Suppressor macrophage treated with lipopolysaccharide for 4 hours (primary cell): ENCODE data around the gene CCDC17.

Source experiments
- DNase-seq: peaks from one replicate; pipeline ENCODE4 v3.0.0-alpha.2; 2020

The CCDC17 gene

GRCh38 chr1:45623972-45624371, at the start of gene CCDC17:
Gene CCDC17, minus strand, starts transcription at chr1:45624054. Its CDS starts 145 bp downstream, at chr1:45623909.
- no peak for DNase-seq

- no peak for DNase-seq
Observed at GRCh38 chr1:45669859-45670655, 46.2 kb upstream of the CCDC17 start.

GRCh38 chr1:45669379-45669778, 45.5 kb upstream of the CCDC17 start:
- no peak for DNase-seq

DNA sequence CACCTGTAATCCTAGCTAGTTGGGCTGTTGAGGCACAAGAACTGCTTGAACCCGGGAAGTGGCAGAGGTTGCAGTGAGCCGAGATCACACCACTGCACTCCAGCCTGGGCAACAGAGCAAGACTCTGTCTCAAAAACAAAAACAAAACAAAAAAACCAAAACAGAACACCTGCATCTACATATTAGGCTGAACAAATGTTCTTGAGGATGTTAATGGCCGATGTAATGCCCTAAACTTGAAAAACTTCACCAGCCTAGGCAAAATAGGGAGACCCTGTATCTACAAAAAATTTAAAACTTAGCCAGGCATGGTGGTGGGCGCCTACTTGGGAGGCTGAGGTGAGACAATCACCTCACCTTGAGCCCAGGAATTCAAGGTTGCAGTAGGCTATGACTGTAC, 44.7 kb upstream of the CCDC17 start:
- no peak for DNase-seq

GRCh38 chr1:45667321-45668111, 43.7 kb upstream of the CCDC17 start:
- no peak for DNase-seq

DNA sequence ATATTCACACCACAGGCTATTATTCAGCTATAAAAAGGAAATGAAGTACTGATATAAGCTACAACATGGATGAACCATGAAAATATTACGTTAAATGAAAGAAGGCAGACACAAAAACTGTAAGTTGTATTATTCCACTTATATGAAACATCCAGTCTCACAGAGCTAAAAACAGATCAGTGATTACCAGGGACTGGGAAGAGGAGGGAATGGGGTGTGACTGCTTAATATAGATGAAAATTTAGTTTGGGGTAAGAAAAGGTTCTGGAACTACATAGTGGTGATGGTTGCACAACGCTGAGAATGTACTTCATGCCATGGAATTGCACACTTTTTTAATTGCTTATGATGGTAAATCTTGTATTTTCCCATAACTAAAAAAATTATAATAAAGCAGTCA, 43.0 kb upstream of the CCDC17 start:
- DNase-seq: no peak

DNA sequence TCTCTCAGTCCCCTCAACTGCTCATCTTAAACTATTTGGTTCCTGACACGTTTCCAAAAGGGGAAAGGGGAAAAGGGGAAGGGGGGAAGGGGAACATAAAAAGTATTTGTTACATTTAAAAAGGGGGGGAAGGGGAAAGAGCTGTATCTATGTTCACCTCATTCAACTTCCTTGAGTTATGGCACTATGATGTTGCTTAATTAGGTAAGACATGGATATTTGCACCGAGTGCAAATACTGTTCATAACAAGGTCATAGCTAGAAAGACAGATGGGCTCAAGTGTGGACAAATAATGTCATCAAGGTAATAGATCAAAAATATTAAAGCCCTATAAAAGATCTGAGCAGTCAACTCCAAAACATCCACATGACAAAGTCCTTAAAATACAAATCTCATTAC, 36.5 kb upstream of the CCDC17 start:
- DNase-seq: no peak

DNA sequence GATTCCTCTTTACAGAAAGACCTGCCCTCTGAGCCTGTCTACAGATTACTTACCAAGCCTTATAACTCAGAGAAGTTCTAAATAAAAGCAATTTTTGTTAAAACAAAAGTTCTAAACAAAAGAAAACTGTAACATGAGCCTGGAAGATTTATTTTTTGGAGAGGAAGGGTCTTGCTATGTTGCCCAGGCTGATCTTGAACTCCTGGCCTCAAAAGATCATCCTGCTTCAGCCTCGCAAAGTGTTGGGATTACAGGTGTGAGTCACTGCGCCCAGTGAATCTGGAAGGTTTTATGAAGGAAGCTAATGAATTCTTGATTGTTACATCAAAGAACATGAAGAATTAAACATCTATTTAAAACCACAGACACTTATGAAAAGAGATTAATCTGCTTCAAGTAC, 35.4 kb upstream of the CCDC17 start:
- DNase-seq: no peak

DNA sequence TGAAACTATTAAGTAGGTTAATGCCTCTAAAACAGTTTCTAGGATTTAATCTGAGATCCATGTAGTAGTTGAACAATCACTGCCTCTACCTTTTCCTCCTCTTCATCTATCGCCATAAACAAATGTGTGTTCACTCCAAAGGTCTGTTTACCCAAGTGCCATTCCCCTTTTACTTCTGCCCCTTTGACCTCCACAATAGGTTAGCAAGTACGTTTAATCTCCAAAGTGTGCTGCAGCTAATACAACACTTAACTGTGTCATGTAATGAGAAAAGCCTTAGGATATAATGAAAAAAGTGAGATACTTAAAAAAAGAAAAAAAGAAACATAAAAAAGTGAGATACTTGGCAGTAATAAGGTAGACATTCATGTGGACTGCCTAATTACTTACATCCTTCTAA, 34.3 kb upstream of the CCDC17 start:
- DNase-seq: no peak

DNA sequence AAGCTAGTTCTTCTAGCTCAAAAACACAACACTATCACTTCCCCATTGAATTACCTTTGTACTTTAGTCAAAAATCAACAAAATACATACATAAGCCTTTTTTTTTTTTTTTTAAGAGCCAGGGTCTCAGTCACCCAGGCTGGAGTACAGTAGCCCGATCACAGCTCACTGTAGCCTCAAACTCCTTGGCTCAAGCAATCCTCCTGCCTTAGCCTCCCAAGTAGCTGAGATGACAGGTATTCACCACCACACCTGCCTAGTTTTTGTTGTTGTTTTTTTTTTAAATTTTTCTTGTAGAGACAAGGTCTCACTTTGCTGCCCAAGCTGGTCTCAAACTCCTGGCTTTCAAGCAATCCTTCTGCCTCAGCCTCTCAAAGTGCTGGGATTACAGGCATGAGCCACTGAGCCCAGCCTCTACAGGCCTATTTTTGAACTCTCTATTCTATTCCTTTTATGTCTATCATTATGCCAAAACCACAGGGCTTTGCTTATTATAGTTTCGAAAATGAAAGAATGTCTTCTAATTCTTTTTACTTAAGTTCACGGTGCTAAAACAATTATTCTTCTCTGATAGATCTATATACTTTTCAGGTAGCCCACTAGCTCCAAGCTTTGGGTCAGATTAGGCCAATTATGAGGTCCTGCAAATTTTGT, 32.8 kb upstream of the CCDC17 start:
- DNase-seq: no peak

DNA sequence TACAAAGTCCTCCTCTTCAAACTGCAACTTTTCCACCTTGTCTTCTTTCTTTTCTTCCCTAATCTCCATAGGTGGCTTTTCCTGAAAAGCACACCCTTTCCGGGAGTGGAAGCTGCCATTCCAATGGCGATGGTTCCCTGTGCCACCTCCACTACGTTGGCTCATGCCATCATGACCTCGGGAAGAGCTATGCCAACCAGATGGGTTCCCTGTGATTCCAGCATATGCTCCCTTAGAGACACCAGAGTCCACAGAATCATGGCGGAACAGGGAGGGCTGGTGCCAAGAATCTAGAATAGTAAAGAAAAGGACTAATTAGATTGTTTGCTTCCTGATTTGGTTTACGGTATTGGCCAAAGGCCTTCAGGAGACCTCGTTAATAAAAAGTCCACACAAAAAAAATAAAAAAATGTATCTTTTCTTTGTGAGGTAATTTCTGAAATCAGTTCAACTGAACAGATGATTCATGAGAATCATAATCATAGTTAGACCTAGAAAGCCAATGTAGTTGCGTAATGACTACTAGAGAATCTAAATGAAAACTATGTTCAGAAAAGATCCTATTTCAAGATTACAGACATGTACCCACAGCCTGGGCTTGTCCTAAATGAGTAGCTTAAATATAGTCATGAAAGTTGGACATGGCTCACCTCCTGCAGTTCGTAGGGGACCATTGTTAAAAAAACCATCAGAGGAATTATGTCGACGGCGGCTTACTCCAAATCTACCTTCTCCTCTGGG, 30.9 kb upstream of the CCDC17 start:
- no peak for DNase-seq

GRCh38 chr1:45647248-45648021, 23.6 kb upstream of the CCDC17 start:
- peak; percentile 81 for DNase-seq

DNA sequence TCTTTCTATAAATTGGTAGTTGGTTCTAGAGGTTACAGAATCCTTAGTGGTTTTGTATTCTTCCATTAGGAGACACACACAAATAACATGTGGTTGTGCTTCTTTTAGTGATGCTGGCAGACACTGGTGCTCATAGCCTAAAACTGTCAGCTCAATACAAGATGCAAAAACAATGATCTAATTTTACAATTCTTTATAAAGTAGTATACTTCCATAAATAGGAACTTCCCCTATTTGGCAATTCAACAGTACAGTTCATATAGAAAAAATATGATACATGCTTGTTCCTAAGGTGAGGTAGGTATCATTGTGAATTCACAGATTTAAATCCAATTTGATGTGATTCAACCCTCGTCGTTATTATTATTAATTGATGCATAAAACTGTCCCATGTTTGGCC, 20.8 kb upstream of the CCDC17 start:
- peak; percentile 5 for DNase-seq

- DNase-seq: no peak
Observed at GRCh38 chr1:45643978-45644377, 20.1 kb upstream of the CCDC17 start.

DNA sequence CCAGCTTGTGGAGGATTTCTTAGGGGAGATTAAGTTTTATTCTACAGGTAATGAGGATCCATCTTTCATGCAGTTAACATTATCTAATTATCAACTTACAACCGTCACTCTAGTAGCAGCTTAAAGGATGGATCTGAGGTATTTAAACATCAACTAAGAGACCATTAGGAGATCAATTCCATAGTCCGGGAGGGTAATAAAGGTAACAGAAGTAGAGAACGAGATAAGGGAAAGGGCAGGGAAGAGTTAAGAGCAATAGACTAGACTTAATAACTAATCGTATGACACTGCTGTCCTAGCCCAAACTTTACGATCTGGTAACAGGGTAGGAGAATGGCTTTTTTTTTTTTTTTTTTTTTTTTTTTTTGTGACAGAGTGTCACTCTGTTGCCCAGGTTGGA, 19.5 kb upstream of the CCDC17 start:
- DNase-seq: no peak

DNA sequence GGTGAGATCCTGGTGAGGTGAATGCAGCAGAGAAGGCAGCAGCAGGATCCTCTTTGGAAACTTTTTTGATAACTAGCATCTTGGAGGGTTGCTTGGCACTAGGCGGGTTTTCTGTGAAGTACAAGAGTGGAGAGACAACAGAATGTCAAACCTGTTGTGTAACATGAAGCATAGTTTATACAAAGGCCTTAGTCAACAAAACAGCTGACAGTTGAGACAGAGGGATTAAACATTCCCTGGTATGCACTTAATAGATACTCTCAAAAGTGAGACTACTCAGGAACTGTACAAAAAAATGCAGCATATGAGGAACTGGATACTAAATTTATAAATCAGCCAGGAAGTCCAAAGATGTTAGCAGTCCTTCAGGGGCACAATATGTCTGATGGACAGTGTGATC, 16.4 kb upstream of the CCDC17 start:
- no peak for DNase-seq

- no peak for DNase-seq
Observed at GRCh38 chr1:45635211-45635610, 11.4 kb upstream of the CCDC17 start.

GRCh38 chr1:45630429-45630828, 6.6 kb upstream of the CCDC17 start:
- no peak for DNase-seq

- DNase-seq: no peak
Observed at GRCh38 chr1:45629035-45629434, 5.2 kb upstream of the CCDC17 start.

GRCh38 chr1:45622524-45623394, 1.1 kb downstream of the CCDC17 start:
- no peak for DNase-seq

DNA sequence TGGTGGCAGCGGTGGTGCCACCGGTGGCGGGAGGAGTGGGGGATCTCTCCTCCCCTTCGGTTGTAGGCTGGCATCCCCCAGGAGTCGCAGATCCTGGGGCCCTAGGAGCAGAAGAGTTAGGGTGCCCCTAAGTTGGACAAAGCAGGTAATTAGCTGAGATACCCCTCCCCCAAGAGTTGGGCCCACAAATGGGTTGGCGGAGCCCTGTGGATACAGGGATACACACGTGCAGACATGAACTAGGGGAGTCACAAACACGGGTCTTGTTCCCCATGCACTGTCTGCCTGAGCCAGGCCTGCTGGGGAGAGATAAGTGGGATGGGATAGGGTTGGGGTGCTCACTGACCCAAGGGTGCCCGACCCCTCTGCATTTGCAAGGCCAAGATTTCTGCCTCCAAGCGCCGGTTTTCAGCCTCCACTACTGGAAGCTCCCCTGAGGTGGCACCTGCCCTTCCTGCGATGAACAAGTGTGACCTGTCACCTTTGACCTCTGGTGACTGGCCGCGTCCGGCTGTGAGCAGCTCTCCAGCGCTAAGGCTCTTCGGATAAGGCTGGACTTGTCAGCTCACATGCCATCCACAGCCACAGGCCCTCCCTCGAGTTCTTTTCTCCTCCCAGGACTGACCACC, 1.8 kb downstream of the CCDC17 start:
- DNase-seq: no peak
